ENCODE data around the gene USP3. TPM values are rescaled to one million over a fixed set of nuclear protein-coding genes. Genes with fewer than 3 reads are reported as not detected.

The USP3 gene
- total and polyA plus RNA-seq, 4 donors: 8.5 to 25.4 (median 14.8) TPM

DNA sequence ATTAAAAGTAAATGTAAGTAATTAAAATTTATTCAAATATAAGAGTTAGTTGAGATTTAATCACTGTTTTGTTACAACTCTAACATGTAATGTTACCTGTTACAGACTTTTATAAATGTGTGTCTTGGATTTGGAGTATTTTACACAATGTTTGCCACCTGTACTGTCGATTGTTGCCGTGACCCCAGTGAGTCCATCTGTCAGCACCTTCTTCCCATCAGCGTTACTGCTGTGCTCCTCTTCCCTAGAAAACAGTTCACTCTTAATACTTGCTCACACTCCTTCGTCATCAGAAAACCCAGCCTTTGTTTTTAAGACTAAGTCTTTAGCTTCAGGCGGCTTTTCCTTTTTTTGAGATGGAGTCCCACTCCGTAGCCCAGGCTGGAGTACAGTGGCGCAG is 52.3 kb downstream of the USP3 start (continued):
- TF ChIP-seq, protein P1, sequence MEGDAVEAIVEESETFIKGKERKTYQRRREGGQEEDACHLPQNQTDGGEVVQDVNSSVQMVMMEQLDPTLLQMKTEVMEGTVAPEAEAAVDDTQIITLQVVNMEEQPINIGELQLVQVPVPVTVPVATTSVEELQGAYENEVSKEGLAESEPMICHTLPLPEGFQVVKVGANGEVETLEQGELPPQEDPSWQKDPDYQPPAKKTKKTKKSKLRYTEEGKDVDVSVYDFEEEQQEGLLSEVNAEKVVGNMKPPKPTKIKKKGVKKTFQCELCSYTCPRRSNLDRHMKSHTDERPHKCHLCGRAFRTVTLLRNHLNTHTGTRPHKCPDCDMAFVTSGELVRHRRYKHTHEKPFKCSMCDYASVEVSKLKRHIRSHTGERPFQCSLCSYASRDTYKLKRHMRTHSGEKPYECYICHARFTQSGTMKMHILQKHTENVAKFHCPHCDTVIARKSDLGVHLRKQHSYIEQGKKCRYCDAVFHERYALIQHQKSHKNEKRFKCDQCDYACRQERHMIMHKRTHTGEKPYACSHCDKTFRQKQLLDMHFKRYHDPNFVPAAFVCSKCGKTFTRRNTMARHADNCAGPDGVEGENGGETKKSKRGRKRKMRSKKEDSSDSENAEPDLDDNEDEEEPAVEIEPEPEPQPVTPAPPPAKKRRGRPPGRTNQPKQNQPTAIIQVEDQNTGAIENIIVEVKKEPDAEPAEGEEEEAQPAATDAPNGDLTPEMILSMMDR (IDR thresholded peaks at IDR 0.05; ENCODE audit: low read depth, low read length, missing input control): no peak
- TF ChIP-seq, protein P2, sequence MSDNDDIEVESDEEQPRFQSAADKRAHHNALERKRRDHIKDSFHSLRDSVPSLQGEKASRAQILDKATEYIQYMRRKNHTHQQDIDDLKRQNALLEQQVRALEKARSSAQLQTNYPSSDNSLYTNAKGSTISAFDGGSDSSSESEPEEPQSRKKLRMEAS (IDR thresholded peaks at IDR 0.05): no peak
- TF ChIP-seq ZBTB33 (IDR thresholded peaks at IDR 0.05) (no peak), HNF4G (IDR thresholded peaks at IDR 0.05) (no peak), GABPA (IDR thresholded peaks at IDR 0.05 in 1 of 2, conservative IDR thresholded peaks at IDR 0.05 in 1 of 2) (no peak)

GRCh38 chr15:63559753-63560152 is 55.4 kb downstream of the USP3 start:
- no peak overlapping the region for H3K27ac ChIP-seq (ENCODE audit: low read depth in 1 of 2, low read length in 2 of 2)
- H3K9me3 ChIP-seq (ENCODE audit: control insufficient read depth in 4 of 4, low read length in 3 of 4): no peaks in the 10 kb centered on the region
- no peak overlapping the region for H3K9ac ChIP-seq (ENCODE audit: low read depth in 1 of 2, low read length in 2 of 2)
- DNase-seq (ENCODE audit: low spot score): no peak
- H3K4me3 ChIP-seq (ENCODE audit: low read depth in 1 of 3, low read length in 3 of 3): no peak overlapping the region
- 99% methylated on average over 5 of the region's 5 CpGs for WGBS
- TF ChIP-seq, protein P2 (IDR thresholded peaks at IDR 0.05): no peak
- TF ChIP-seq NR2F2 (IDR thresholded peaks at IDR 0.05) (no peak), FOXA1 (IDR thresholded peaks at IDR 0.05) (no peak), ATF3 (IDR thresholded peaks at IDR 0.05) (no peak), RXRA (IDR thresholded peaks at IDR 0.05) (no peak), TAF1 (conservative IDR thresholded peaks at IDR 0.05) (no peak), SP1 (IDR thresholded peaks at IDR 0.05) (no peak), ZBTB33 (IDR thresholded peaks at IDR 0.05) (no peak), JUND (IDR thresholded peaks at IDR 0.05) (no peak), RAD21 (IDR thresholded peaks at IDR 0.05) (no peak)
- peaks cover 6 to 36% (median 30%) of the 10 kb centered on the region in 4 donors for H3K36me3 ChIP-seq (ENCODE audit: control insufficient read depth in 4 of 4, insufficient read depth in 3 of 4, low read depth in 1 of 4, low read length in 3 of 4)
- no peaks in the 10 kb centered on the region for H3K27me3 ChIP-seq (ENCODE audit: control insufficient read depth in 4 of 4, insufficient read depth in 4 of 4, low read length in 3 of 4)
- H3K4me1 ChIP-seq (ENCODE audit: control insufficient read depth in 4 of 4, insufficient read depth in 4 of 4, low read length in 3 of 4): no peaks in the 10 kb centered on the region

All from liver (tissue), 9 donors.